SW480 (cell line): ENCODE results near the gene SLC9A5.

ENCODE experiments used
- DNase-seq: peaks from one replicate; pipeline ENCODE4 v3.0.0-alpha.2; 2016; ENCODE audit warnings: low spot score

Gene SLC9A5

GRCh38 chr16:67281536-67282446 is 33.0 kb downstream of the SLC9A5 start:
- no peak for DNase-seq

DNA sequence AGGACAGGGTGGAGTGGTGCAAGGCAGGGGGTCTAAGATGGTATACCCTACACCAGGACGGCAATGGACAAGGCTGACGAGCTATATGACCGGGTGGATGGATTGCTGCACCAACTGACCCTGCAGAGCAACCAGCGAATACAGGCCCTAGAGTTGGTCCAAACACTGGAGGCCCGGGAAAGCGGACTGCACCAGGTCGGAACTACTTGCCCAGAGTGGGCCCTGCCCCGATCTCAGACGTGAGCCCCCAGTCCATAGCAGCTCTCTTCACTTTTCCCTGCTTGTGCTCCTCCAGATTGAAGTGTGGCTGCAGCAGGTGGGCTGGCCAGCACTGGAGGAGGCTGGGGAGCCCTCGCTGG is 33.6 kb downstream of the SLC9A5 start:
- no peak for DNase-seq

- no peak for DNase-seq
These were observed 34.5 kb downstream of the SLC9A5 start for GRCh38 chr16:67283039-67283825.

- DNase-seq: no peak
These were observed 35.2 kb downstream of the SLC9A5 start for GRCh38 chr16:67283826-67284555.

DNA sequence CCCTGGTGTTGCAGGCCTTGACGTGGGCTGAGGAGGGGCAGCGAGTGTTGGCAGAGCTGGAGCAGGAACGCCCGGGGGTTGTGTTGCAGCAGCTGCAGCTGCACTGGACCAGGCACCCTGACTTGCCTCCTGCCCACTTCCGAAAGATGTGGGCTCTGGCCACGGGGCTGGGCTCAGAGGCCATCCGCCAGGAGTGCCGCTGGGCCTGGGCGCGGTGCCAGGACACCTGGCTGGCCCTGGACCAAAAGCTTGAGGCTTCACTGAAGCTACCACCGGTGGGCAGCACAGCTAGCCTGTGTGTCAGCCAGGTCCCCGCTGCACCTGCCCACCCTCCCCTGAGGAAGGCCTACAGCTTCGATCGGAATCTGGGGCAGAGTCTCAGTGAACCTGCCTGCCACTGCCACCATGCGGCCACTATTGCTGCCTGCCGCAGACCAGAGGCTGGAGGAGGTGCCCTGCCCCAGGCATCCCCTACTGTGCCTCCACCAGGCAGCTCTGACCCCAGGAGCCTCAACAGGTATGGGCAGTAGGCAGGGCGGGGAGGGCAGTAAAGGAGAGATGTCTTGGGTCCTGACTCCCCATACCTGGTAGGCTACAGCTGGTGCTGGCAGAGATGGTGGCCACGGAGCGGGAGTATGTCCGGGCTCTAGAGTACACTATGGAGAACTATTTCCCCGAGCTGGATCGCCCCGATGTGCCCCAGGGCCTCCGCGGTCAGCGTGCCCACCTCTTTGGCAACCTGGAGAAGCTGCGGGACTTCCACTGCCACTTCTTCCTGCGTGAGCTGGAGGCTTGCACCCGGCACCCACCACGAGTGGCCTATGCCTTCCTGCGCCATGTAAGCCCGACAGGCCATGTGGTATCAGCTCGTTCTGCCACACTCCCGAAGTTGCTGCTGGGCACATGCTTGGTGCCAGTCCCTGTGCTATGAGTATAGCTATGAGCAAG is 36.2 kb downstream of the SLC9A5 start:
- peak; percentile 74 for DNase-seq

DNA sequence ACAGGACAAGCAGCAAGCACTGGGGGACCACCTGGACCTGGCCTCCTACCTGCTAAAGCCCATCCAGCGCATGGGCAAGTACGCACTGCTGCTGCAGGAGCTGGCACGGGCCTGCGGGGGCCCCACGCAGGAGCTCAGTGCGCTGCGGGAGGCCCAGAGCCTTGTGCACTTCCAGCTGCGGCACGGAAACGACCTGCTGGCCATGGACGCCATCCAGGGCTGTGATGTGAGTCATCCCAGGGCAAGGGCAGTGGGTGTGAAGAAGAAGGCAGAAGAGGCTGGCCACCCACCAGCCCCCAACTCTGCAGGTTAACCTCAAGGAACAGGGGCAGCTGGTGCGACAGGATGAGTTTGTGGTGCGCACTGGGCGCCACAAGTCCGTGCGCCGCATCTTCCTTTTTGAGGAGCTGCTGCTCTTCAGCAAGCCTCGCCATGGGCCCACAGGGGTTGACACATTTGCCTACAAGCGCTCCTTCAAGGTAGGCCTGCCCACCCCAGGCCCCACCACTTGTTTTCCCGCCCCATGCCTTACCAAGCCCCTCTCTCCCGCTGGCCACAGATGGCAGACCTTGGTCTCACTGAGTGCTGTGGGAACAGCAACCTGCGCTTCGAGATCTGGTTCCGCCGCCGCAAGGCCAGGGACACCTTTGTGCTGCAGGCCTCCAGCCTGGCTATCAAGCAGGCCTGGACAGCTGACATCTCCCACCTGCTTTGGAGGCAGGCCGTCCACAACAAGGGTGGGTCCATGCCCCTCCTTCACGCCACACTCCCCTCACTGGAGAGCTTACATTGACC is 37.9 kb downstream of the SLC9A5 start:
- DNase-seq: no peak

- no peak for DNase-seq
These were observed 39.2 kb downstream of the SLC9A5 start for GRCh38 chr16:67287960-67288359.

DNA sequence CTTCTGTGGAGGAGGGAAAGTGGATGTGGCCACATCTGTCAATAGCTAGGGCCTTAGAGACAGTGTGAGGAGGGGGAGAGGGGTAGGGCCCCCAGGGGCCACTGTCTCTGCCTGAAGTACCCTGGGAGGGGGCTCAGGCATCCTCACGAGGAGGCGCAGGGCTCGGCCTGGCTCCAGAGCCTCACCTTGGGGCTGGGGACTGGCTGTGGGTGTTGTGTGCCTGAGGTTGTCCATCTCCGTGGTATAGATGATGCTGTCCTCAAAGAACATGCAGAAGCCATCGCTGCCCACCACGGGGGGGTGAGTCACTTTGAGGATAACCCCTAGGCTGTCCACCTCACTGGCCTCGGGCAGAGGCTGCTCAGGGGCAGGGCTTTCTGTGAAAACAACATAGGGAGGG is 42.7 kb downstream of the SLC9A5 start:
- DNase-seq: no peak

GRCh38 chr16:67294171-67294757 is 45.5 kb downstream of the SLC9A5 start:
- DNase-seq: no peak

DNA sequence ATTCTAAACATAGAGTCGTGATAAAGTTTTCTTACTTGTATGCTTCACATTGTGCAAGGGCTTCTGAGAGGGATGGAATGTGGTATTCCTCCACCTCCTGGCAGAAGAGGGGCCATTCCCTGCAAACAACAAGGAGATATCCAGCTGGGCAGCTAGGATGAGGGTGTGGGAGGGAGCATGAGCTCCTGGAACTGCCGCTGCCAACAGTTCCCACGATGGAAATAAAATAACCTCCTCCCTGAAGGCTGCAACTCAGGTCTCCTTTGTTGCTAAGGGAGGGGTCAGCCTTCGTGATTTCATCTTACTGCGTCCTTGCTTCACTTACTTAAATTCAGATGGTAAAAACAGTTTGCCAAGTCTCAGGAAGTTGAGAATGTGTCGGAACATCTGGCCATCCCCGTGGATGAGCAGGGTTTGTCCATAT is 46.2 kb downstream of the SLC9A5 start:
- no peak for DNase-seq

DNA sequence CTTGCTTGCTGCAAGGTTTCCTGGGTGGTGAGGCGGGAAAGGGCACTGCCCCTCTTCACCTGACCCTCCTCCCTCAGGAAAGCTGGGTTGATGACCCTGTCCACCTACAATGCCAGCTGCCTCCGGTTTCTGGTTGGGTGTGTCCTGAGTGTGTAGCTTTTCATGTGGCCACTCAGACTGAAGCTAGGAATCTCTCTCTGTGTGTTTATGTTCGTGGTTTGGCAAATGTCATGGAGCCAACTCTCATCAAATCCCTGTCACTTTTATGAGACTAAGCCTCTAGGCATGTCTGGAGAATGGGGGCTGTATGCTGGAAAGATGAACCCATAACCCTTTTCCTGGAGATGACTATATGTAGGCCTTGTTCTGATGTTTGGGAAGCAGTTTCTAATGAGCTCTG is 47.6 kb downstream of the SLC9A5 start:
- peak; percentile 90 for DNase-seq

DNA sequence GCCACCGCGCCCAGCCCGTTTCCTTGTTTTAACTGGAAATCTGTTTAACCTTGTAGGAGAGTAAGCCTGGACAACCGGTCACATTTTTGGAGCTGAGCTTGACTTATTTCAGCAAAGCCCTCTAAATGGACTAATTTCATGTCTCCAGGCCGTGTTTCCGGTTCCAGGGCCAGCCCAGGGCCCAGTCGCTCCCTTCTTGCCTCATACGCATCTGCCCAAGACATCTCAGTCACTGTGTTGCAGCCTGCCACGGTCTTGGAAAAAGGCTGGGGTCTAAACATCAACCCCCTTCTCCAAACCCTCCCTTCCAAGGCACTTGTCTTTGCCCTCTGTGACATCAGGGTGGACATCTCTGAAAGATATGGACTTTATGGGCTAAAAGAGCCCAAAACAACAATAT is 49.5 kb downstream of the SLC9A5 start:
- no peak for DNase-seq

DNA sequence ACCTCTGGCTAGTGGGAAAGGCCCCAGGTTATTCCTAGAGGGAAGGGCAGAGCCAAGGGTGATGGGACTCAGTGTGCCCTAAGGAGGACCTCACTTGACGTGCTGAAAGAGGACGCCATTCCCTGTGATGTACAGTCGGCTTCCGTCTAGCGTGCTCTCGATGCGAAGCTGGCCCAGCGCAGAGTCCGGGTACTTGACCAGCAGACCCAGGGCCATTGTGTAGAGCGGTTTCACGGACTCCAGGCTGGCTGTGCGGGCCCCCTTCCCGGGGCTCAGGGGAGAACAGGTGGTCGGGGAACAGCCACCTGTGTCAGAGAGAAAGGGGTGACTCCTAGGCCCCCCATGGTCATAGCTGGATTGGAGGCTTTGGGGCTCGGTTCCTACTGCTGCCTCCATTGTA is 50.5 kb downstream of the SLC9A5 start:
- no peak for DNase-seq

DNA sequence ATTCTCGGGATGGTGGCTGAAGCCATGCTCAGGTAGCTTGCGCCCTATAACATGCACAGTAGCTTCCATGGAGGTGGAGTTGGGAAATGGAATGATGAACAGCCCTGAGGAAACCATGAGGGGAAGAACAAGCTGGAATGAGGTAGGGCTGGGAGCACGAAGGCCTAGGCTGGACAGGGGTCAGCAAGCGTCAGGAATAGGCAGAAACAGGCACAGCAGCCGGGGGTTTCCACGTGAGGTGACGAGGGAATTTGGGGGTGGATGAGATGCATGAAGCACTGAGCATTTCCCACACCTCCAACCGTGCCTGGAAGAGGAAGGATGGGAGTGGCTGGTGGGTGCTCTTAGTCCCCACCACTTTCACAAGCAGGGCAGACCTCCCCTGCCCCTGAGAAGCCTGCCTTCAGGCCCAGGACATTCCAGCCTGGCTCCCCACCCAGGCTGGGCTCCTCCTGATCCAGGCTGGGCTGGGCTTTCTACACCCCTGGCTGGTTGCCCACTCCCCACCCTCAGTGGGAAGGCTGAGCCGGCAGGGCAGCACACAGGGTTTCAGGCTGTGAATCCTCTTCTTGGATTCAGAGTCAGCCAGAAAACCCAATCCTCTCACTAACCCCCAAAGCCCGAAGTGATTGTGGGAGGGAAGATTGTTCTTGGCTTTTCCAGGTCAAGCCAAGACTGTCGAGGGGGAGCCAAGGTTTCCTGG is 52.5 kb downstream of the SLC9A5 start:
- no peak for DNase-seq

- DNase-seq: no peak
These were observed 53.3 kb downstream of the SLC9A5 start for GRCh38 chr16:67302076-67302475.

GRCh38 chr16:67302970-67303369 is 54.2 kb downstream of the SLC9A5 start:
- no peak for DNase-seq

- peak; percentile 39 for DNase-seq
These were observed 55.2 kb downstream of the SLC9A5 start for GRCh38 chr16:67304020-67304419.

DNA sequence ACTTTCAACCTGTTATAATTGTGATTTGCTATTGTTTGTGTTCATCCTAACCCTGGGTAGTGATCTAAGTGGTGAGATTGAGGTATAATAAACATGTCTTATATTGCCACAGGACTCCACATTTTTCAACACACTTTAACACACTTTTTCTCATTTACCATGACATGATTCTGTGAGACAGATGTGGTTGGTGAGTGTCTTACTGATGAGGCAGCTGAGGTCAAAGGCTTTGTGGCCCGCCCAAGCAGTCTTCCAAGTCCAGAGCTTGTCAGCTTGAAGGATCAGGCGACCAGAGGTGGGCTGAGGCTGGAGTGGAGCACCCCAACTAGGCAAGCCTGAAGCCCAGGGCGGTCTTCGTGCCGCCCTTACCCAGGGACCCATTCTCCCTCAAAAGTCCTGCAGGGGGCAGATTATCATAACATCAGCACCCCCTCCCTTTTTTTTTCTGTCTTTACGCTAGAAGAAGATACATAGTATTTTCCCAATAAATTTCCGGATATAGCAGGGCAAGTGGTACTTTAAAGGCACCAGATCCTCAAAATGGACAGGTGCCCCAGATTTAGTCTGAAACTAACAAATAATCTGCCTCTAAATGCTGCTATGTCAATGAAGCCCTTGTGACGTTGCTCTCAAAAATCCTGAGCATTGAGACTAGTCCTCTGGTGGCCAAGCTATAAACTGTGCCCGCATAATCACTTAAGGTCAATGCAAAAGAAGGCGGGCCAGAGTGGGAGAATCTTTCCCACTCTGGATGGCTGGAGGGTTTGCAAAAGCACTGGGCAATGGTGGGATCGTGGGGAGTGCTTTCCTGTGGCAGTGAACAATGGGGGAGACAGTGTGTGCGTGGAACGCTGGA is 56.7 kb downstream of the SLC9A5 start:
- no peak for DNase-seq

- no peak for DNase-seq
These were observed 61.8 kb downstream of the SLC9A5 start for GRCh38 chr16:67310561-67310960.
